Calu3 (cell line): Measurements from ENCODE around the gene F10. TPM values are rescaled to one million over a fixed set of nuclear protein-coding genes. Genes with fewer than 3 reads are reported as not detected.
A peak's percentile ranks its signal among the peaks of the same experiment; 100 is the strongest.
"Not testable (repeated sequence)": the region's sequence is repeated elsewhere in the genome, so short reads cannot be mapped to it uniquely, and the experiment has no call there.

Experiments
- BruUV-seq: library from RNA; stranded (reverse); fragments of 400-500 nt; replicated peaks from 2 replicates; lab custom pipeline; 2021; lab: Mats Ljungman, UMichigan
- CTCF ChIA-PET: fragments of 300-600 bp; sonication (Branson Sonifier 250); formaldehyde crosslinking; loops from one replicate; lab custom pipeline; 2022; ENCODE audit warnings: antibody characterized with exemption; lab: Charles Lee
- DNase-seq: peaks from one replicate; pipeline ENCODE4 v3.0.0; 2022
- H3K27ac Mint-ChIP-seq: one replicate; pipeline ENCODE4 v1.8.0; 2022; ENCODE audit warnings: mixed read lengths; ENCODE audit not compliant: unreplicated experiment
- H3K27me3 Mint-ChIP-seq: one replicate; pipeline ENCODE4 v1.8.0; 2022; ENCODE audit warnings: mixed read lengths; ENCODE audit not compliant: unreplicated experiment
- H3K36me3 Mint-ChIP-seq: one replicate; pipeline ENCODE4 v1.8.0; 2022; ENCODE audit warnings: mild to moderate bottlenecking, moderate library complexity, mixed read lengths; ENCODE audit not compliant: insufficient read depth, unreplicated experiment
- H3K4me1 Mint-ChIP-seq: one replicate; pipeline ENCODE4 v1.8.0; 2022; ENCODE audit warnings: mild to moderate bottlenecking, low read depth, mixed read lengths; ENCODE audit not compliant: unreplicated experiment
- H3K4me3 Mint-ChIP-seq: one replicate; pipeline ENCODE4 v1.8.0; 2022; ENCODE audit warnings: mild to moderate bottlenecking, low read depth, moderate library complexity, mixed read lengths; ENCODE audit not compliant: unreplicated experiment
- H3K9me3 Mint-ChIP-seq: one replicate; pipeline ENCODE4 v1.8.0; 2022; ENCODE audit warnings: low read depth, mixed read lengths; ENCODE audit not compliant: unreplicated experiment
- CTCF ChIP-seq: fragments of 200-600 bp; IDR thresholded peaks from one replicate; pipeline ENCODE4 v1.8.0; 2022; ENCODE audit warnings: antibody characterized with exemption; ENCODE audit not compliant: unreplicated experiment
- intact Hi-C: fragments of 100-400 bp; cut with micrococcal nuclease; formaldehyde crosslinking; loops from one replicate; pipeline ENCODE4 v1.10.0; 2022; ENCODE audit not compliant: unreplicated experiment
- total RNA-seq: library from RNA; stranded (reverse); gene quantifications from 2 replicates; pipeline ENCODE4 v1.2.3, GENCODE V29; 2022

The F10 gene
- total RNA-seq, 1 experiment from 2014 or later, result not detected

DNA sequence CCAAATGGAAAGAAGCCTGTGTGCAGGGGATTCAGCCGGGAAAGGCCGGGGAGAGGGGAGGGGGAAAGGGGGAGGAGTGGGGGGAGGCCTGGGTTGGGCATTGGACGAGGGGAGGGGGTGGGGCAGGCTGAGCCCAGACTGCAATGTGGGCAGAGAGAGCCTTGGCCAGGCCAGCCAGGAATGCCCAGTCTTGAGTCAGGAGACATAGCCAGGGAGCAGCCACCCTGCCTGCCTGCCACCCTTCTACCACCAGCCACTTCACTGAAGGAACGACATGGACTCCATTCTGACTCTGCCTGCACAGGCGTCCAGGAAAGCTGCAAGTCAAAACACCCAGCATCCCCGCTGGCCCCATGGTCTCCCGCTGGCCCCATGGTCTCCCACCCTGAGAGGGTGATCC lies 36.3 kb downstream of the F10 start:
- Mint-ChIP-seq H3K27ac (no peak overlapping the region), H3K4me3 (no peak overlapping the region), H3K36me3 (no peaks in the 10 kb centered on the region), H3K4me1 (no peaks in the 10 kb centered on the region), H3K27me3 (peaks cover 31% of the 10 kb centered on the region), H3K9me3 (no peaks in the 10 kb centered on the region)
- DNase-seq, result no peak
- CTCF ChIA-PET, result no interaction called here
- no TSS peak for BruUV-seq
- TF ChIP-seq CTCF, result no peak
- intact Hi-C loops, result no loop called here

DNA sequence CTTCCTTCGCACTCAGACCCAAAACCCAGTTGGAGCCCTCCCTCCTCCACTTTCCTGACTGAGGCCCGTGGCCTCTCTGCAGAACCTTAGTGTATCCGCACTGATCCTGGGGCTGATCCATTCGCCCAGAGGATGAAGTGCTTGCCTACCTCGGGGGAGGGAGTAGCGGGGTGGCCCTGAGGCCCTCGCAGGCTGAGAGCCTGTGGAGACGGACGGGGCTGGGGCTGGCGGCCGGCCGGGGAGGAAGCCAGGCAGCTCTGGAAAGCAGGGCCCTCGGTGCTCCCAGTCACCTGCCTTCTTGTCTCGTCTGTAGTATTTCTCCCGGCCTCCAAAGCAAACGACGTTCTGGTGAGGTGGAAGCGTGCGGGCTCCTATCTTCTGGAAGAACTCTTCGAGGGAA lies 37.1 kb downstream of the F10 start:
- H3K4me1 Mint-ChIP-seq, result no peaks in the 10 kb centered on the region
- CTCF ChIA-PET, result no interaction called here
- intact Hi-C loops, result no loop called here
- no peak for DNase-seq
- no peaks in the 10 kb centered on the region for H3K9me3 Mint-ChIP-seq
- TF ChIP-seq CTCF, result no peak
- no peak overlapping the region for H3K27ac Mint-ChIP-seq
- H3K27me3 Mint-ChIP-seq, result peaks cover 31% of the 10 kb centered on the region
- no peaks in the 10 kb centered on the region for H3K36me3 Mint-ChIP-seq
- no TSS peak for BruUV-seq
- no peak overlapping the region for H3K4me3 Mint-ChIP-seq

DNA sequence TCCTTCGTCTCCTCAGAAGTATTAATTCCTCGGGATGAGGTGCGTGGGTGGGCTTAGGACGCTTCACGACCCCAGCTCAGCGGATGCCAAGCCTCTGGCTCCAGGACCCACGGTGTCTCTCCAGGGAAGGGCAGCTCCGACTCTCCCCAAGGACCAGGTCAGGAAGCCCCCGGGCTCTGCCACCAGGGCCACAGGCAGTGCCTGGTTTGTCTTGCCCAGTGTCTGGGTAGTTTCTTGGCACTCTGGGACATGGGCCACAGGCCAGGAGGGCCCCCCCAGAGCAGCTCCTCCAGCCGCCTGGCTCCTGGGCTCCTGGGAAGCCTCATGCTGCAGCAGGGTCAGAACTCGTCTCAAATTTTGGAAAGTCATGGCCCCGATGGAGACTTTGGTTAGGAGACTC lies 38.4 kb downstream of the F10 start:
- no peak for TF ChIP-seq CTCF
- DNase-seq, result no peak
- Mint-ChIP-seq H3K27ac (peak overlapping the region; percentile 18), H3K4me1 (no peaks in the 10 kb centered on the region), H3K4me3 (peak overlapping the region; percentile 43), H3K27me3 (peaks cover 31% of the 10 kb centered on the region), H3K36me3 (no peaks in the 10 kb centered on the region), H3K9me3 (no peaks in the 10 kb centered on the region)
- BruUV-seq, result no TSS peak
- CTCF ChIA-PET, result no interaction called here
- intact Hi-C loops, result no loop called here

DNA sequence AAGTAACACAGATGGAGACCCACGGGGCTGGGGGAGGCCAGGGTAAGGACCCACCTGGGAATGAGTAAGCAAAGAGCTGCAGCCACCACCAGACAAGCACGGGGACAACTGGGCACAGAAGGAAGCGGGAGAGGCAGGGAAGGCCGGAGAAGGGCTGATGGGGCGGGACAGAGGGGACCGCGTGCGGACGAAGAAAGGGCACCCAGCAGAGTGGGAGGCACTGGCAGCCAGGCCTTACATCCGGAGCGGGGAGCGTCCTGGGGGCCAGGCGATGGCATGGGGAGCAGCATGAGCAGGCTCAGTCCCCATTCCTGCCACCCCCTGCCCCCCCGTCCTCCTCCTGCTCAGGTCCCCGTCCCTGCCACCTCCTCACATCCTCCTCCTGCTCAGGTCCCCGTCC lies 38.8 kb downstream of the F10 start:
- Mint-ChIP-seq H3K4me1 (no peaks in the 10 kb centered on the region), H3K27ac (peak overlapping the region; percentile 18), H3K4me3 (peak overlapping the region; percentile 43), H3K9me3 (no peaks in the 10 kb centered on the region), H3K36me3 (no peaks in the 10 kb centered on the region), H3K27me3 (peaks cover 31% of the 10 kb centered on the region)
- TF ChIP-seq CTCF, result no peak
- intact Hi-C loops, result no loop called here
- BruUV-seq, result no TSS peak
- DNase-seq, result no peak
- CTCF ChIA-PET, result no interaction called here

GRCh38 chr13:113161975-113162374 lies 39.4 kb downstream of the F10 start:
- CTCF ChIA-PET, H3K9me3 Mint-ChIP-seq, H3K36me3 Mint-ChIP-seq, H3K4me1 Mint-ChIP-seq, DNase-seq, intact Hi-C loops, BruUV-seq, H3K27ac Mint-ChIP-seq, H3K4me3 Mint-ChIP-seq: not testable (repeated sequence)
- H3K27me3 Mint-ChIP-seq, result peaks cover 28% of the 10 kb centered on the region
